ENCODE measurements around the gene CMIP.

CMIP gene

GRCh38 chr16:81535679-81536360 lies 91.2 kb downstream of the CMIP start:
- no peak for DNase-seq (ENCODE audit: low spot score)

DNA sequence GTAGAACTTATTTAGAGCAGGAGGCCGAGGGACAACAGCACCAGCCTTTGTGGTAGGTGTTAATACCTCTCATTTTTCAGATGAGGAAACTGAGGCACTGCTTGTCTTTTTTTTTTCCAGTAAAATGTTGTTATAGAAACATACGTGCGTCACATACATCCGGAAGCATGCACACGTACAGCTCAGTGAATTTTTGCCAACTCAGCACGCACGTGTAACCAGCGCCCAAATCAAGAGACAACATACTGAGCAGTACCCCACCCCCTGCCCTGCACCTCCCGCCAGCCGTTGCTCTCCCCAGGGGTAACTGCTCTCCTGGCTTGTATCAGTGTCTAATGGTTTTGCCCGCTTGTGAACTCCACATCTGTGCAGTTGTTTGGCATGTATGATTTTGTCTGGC lies 92.0 kb downstream of the CMIP start:
- DNase-seq (ENCODE audit: low spot score) = no peak

DNA sequence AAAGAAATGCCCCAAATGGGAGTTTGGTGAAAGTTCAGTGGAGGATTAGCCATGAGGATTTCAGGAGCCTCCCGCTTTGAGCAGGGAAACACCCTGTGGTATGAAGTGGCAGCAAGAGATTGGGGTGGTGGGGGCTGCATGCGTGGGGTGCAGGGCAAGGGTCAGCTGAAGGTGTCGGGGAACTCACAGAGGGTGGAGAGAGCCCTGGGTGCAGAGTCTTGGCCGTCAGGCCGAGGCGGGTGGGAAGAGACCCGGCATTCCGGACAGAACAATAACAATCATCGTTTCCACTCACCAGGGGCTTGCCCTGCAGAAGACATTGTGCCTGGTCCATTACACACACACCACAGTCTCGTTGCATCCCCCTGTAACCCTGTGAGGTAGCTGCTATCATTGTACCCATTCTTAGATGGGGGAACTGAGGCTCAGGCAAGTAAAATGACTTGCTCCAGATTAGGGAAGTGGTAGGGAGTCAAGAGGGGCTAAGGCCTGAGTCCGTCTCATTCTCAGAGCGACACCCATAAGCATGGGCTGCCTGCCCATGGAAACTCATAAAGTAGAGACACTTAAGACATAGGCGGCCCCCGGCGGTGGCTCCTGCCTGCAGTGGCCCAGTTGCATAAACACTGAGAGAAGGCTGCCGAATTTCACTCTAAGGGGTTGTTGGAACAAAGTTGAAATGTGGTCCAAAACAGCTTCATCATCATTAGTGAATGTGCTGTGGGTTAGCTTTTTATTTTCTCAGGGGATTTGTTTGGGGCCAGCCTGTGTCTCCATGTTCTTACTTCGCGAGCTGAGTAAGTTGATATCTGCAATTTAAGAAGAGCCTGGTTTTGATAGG lies 93.3 kb downstream of the CMIP start:
- no peak for DNase-seq (ENCODE audit: low spot score)

DNA sequence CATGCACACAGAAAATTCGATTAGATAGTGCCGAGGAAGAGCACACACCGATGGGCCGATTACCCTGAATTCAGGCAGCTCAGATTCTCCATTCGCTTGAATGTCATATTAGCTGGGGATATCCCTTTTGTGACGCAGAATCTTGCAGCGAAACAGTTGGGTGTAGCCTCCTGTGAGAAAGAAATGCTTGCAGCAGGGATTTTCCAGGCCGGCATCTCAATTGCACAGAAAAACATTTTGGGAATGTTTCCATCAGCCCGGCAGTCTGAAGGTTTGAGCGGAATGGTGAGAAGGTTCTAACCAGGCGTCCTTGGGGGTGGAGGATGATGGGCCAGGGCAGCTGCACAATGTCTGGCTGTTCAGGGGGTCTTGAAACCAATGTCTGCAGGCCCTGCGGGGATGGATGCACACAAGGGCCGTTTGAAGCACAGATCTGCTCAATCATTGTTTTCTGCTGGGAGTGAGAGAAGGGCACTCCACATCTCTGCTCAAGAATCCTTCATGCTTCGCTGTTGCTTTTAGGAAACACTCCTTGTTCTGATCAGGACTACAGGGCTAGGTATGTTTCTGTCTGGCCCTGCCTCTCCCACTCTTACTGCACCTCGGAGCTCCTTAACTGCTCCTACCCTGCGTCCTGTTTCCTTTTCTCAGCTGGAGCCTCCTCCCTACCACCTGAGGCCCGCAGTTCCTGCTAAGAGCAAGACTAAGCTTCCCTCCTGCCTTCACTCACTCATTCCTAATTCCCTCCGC lies 94.6 kb downstream of the CMIP start:
- DNase-seq (ENCODE audit: low spot score) = no peak

DNA sequence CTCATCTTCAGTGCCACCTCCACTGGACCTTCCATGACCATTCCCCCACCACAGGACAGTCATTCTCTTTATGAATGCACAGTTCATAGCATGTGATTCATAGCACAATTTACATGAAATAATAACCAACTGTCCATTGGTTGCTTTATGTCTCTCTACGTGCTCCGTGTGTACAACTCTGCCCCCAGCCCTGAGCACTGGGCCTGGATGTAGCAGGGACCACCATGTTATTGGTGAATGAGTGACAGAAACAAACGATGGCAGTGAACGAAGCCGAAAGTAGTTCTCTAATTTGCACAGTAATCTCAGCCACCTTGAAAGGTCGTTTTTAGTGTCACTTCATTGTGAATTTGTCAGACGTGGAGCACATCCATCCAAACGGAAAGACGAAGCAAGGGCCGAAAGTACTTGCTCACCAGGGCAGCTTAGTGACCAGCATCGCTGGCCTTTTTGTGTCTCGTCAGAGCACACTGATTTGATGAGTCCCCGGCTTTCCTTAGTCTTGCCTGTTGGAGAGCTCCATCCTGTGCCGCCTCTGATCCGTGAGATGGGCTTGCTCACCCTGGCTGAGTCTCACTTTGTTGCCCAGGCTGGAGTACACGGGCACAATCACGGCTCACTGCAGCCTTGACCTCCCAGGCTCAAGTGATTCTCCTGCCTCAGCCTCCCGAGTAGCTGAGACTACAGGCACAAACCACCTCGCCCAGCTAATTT lies 95.3 kb downstream of the CMIP start:
- no peak for DNase-seq (ENCODE audit: low spot score)

DNA sequence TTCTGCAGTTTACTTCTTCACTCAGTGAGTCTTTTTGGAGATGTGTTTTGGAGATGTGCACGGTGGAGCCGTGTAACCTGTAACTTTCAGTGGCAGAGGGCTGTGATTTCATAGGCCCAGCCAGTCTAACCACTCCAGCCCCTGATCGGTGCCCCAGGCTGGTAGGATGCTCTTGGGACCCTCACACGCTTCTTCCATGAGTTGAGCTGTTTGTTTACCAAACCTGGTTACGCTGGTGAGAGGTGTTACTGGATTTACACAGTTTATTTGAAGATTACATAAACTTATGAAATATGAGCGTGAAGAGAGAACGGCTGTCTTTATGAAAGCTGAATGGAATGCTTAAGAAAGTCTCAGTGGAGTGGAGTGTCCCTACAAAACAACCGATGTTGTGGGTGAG lies 96.7 kb downstream of the CMIP start:
- no peak for DNase-seq (ENCODE audit: low spot score)

DNA sequence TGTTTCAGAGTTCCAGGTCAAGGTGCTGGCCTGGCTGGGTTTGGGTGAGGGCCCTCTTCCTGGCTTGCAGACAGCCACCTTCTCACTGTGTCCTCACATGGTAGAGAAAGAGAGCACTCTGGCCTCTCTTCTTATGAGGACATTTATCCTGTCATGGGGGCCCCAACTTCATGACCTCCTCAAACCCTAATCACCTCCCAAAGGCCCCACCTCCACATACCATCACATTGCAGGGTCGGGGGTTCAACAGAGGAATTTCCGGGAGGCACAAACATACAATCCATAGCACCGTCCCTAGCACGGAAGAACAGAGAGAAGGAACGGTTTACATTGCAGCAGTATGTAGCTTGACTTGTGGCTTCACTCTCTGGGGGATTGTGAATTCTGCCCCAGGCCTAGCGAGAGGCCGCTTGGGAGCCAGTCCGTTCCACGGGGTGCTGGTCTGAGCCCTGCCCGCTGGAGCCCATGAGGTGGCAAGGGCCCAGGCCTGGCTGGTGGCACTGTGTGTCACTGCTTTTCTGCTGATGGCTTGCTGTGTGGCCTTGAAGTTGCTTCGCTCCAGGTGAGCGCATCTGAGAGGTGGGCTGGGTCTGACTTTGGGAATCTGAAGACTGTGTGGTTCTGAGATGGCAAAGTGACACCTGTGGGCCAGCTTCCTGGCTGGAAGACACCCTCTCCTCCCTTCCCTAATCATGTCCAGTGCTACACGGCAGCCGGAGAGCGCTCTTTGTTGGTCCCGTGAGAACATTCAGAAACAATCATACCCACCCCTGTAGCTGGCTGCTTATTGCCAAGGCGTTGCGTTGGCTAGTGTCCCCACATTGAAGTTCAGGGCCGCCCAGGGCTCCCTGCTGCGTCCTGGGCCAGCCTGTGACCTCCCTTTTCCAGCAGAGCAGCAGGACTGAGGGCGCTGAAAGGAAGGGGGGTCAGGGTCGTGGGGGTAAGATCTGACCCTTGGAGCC lies 98.3 kb downstream of the CMIP start:
- DNase-seq (ENCODE audit: low spot score) = no peak

DNA sequence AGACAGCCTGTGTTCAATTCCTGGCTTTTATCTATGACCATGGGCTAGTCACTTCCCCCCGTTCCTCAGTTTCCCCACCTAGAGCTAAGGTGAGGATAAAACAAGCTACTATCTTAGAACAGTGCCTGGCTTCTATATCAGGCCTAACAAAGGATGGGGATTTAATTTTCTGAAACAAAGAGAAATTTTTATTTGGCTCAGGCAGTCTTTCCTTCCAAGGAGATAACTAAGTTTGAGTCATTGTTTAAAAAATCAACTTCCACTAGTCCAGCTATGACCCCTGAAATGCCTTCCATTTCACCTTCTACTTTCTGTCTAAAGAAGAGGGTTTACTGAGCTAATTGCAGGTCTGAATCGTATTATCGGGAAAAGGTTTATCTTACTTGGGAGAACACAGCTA lies 99.0 kb downstream of the CMIP start:
- no peak for DNase-seq (ENCODE audit: low spot score)

GRCh38 chr16:81544261-81544660 lies 99.7 kb downstream of the CMIP start:
- DNase-seq (ENCODE audit: low spot score) = no peak

GRCh38 chr16:81544700-81545271 lies 100.2 kb downstream of the CMIP start:
- no peak for DNase-seq (ENCODE audit: low spot score)

DNA sequence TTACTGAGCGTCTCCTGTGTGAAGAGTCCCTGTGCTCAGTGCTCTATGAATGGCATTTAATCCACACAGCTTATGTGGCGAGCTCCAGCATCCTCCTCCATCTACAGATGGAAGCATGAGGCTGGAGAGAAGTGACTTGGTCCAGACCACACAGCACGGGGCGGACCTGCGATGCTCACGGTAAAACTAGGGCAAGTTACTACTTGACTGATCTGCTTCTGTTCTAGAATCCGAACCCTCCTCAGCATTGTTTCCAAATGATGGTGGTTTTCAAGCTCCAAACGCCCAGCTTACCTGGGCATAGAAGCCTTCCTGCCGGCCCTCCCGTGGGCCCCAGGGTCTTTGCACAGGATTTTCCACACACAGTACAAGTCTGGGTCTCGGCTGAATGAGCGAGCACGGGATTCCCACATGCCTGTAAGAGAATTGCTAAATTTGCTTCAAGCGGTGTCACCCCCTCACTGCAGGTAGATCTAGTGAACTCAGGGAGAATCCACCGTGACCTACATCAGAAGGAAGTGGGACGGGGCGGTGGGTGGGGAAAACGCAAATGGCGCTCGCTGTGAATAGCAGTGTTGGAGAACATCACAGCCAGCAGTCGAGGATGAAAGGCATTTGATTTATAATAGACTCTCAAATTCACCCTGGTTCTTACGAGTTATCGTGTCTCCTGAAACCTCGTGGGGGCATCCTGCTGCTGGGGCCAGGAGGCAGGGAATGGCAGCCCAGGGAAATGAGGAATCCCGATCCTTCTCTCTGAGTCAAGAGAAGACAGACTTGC lies 101.1 kb downstream of the CMIP start:
- no peak for DNase-seq (ENCODE audit: low spot score)

GRCh38 chr16:81546781-81547180 lies 102.2 kb downstream of the CMIP start:
- no peak for DNase-seq (ENCODE audit: low spot score)

GRCh38 chr16:81547194-81547938 lies 102.8 kb downstream of the CMIP start:
- DNase-seq (ENCODE audit: low spot score) = no peak

DNA sequence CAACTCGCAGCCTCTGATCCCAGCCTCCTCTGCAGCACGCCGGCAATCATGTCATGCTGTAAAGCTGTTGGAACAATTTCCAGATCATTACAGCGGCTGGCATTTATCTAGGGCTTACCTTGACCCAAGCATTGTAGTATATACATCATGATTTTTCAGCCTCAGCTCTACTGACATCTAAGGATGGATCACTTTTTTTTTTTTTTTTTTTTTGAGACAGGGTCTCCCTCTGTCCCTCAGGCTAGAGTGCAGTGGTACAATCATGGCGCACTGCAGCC lies 103.3 kb downstream of the CMIP start:
- no peak for DNase-seq (ENCODE audit: low spot score)

- no peak for DNase-seq (ENCODE audit: low spot score)
Measured at GRCh38 chr16:81548551-81548875, 103.9 kb downstream of the CMIP start.

DNA sequence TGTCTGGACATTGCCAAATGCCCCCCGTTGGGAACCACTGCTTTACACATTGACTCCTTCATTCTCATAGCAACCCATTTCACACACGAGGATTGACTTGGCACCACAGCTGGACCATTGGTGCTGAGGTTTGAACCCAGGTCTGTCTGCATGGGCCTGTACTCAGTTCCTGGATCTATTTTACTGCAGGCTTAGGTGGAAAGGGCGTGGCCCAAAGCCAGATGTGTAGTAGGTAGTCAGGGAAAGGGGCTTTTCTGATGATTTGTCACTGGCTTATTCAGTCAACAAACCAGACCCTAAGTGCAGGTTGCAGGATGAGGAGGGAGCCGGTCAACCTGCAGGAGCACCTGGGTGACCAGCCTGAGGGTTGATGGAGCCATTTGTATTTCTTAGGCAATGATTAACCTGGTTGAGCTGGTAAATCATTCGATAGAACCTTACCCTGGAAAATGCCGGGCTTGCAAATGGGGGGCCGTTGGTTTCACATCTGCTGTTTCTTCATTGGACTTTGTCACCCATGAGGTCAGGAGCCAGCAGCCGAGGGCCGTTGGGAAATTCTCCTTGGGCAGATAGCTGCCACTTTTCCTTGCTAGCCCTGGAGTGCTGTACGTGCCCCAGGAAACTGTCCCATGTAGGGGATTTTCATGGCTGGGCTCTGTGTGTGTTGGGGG lies 104.4 kb downstream of the CMIP start:
- DNase-seq (ENCODE audit: low spot score) = no peak

GRCh38 chr16:81549547-81550431 lies 105.2 kb downstream of the CMIP start:
- no peak for DNase-seq (ENCODE audit: low spot score)

DNA sequence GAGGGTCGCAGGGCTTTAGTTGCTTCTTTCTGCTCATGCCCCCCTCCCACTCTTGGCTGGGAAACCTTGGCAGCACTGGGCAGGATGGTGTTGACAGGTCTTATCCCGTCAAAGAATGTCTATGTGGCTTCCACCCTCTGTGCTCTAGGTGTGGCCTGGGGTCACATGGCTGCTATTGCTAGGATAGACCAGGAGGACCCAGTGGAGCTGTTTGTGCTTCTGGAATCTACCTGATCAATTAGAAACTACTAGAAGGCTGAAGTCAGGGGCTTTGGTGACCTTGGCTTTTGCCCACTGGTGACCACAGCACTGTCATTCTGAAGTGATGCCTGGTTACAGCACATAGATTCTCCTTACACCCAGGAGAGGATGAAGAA lies 105.8 kb downstream of the CMIP start:
- DNase-seq (ENCODE audit: low spot score) = no peak

Measured in cerebellar cortex (tissue), 1 donor.